SU-DHL-6 (cell line): ENCODE data around the gene FUCA1.

Experiments used
- H2AFZ ChIP-seq: fragments of 200-600 bp; sonication (generic); 2 replicates; pipeline ENCODE4 v1.6.1; 2014; ENCODE audit warnings: low read depth, mild to moderate bottlenecking, moderate library complexity, mixed read lengths, antibody characterized with exemption, low read length; ENCODE audit not compliant: severe bottlenecking
- H3F3A ChIP-seq: fragments of 200-600 bp; shearing (Covaris generic); 2 replicates; pipeline ENCODE4 v1.6.0; 2016; ENCODE audit warnings: antibody characterized with exemption, mild to moderate bottlenecking; ENCODE audit not compliant: insufficient read depth
- H3K27ac ChIP-seq: fragments of 200-600 bp; sonication (generic); 2 replicates; pipeline ENCODE4 v1.5.1; 2016; ENCODE audit warnings: low read depth, mild to moderate bottlenecking, low read length, moderate library complexity, mixed read lengths
- H3K27me3 ChIP-seq: fragments of 200-600 bp; sonication (generic), shearing (Covaris generic); 2 replicates; pipeline ENCODE4 v1.6.0; 2014; ENCODE audit warnings: mild to moderate bottlenecking, low read length
- H3K36me3 ChIP-seq: fragments of 200-600 bp; sonication (generic); 2 replicates; pipeline ENCODE4 v1.6.1; 2014; ENCODE audit warnings: mild to moderate bottlenecking, low read length, mixed read lengths
- H3K4me2 ChIP-seq: fragments of 300-600, 200-600 bp; shearing (Covaris generic), sonication (generic); 2 replicates; pipeline ENCODE4 v1.6.0; 2014; ENCODE audit warnings: low read length, low read depth, mild to moderate bottlenecking; ENCODE audit not compliant: poor library complexity, severe bottlenecking
- H3K4me3 ChIP-seq: fragments of 200-600 bp; sonication (generic); 2 replicates; pipeline ENCODE4 v1.5.1; 2014; ENCODE audit warnings: antibody characterized with exemption, low read length, mild to moderate bottlenecking, mixed read lengths; ENCODE audit not compliant: insufficient read depth, poor library complexity, severe bottlenecking
- H3K79me2 ChIP-seq: fragments of 200-600 bp; sonication (generic); 2 replicates; pipeline ENCODE4 v1.6.1; 2014; ENCODE audit warnings: mild to moderate bottlenecking, low read length, moderate library complexity; ENCODE audit not compliant: insufficient read depth
- H3K9ac ChIP-seq: fragments of 200-600 bp; sonication (generic); 2 replicates; pipeline ENCODE4 v1.7.0; 2014; ENCODE audit warnings: mild to moderate bottlenecking, low read length
- H3K9me2 ChIP-seq: fragments of 200-600 bp; sonication (generic); replicated peaks from 2 replicates; pipeline ENCODE4 v1.6.1; 2014; ENCODE audit warnings: low read length; ENCODE audit not compliant: insufficient read depth
- H3K9me3 ChIP-seq: fragments of 200-600 bp; sonication (generic); 2 replicates; pipeline ENCODE4 v1.6.1; 2014; ENCODE audit warnings: low read length, mixed read lengths; ENCODE audit not compliant: insufficient read depth
- H4K20me1 ChIP-seq: fragments of 200-600 bp; sonication (generic); 2 replicates; pipeline ENCODE4 v1.6.1; 2014; ENCODE audit warnings: low read depth, mild to moderate bottlenecking, antibody characterized with exemption, low read length, moderate library complexity, mixed read lengths
- EZH2phosphoT487 ChIP-seq: fragments of 200-600 bp; sonication (generic), shearing (Covaris generic); conservative IDR thresholded peaks from 2 replicates; pipeline ENCODE4 v1.6.1; 2018; ENCODE audit warnings: mild to moderate bottlenecking, antibody characterized with exemption, low read length, moderate library complexity, mixed read lengths
- TF ChIP-seq, protein P1 (sequence below): fragments of 200-600 bp; sonication (generic); IDR thresholded peaks from one replicate; pipeline ENCODE4 v1.5.1; 2017; ENCODE audit warnings: antibody characterized with exemption, mild to moderate bottlenecking, low read length, moderate library complexity; ENCODE audit not compliant: insufficient read depth, poor library complexity, severe bottlenecking

Gene FUCA1

DNA sequence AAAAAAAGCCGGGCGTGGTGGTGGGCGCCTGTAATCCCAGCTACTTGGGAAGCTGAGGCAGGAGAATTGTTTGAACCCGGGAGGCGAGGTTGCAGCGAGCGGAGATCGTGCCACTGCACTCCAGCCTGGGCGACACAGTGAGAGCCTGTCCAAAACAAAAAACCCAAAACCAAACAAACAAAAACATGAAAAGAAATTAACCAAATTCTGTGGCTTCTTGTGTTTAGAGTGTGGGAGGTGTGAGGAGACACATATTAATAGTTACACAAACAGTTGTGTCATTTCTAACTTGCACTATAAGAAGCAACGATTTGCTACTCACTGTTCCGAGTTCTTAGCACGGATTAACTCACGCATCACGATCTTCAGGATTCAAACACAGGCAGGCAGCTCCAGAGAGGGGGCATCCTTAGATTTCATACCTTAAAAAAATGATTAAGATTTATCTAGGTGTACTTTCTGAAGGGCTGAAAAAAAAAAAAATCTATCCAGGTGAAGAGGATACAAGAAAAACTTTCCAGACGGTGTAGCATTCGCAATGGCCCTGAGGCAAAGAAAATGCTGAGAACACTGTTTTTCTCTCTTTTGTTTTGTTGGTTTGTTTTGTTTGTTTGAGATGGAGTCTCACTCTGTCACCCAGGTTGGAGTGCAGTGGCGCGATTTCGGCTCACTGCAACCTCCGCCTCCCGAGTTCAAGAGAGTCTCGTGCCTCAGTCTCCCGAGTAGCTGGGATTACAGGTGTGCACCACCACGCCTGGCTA, 42.1 kb downstream of the FUCA1 start:
- Histone ChIP-seq H3K4me3 (peak overlapping the region; percentile 74), H4K20me1 (no peaks in the 10 kb centered on the region), H3K4me2 (peak overlapping the region; percentile 88), H3K36me3 (no peaks in the 10 kb centered on the region), H3K27me3 (no peaks in the 10 kb centered on the region), H3K9ac (peak overlapping the region; percentile 78), H3K27ac (no peak overlapping the region), H3K9me2 (no peaks in the 10 kb centered on the region), H2AFZ (peak overlapping the region; percentile 75), H3F3A (peaks cover 9% of the 10 kb centered on the region; the same call in 1 of the 2 replicates), H3K9me3 (no peaks in the 10 kb centered on the region), H3K79me2 (no peaks in the 10 kb centered on the region)
- TF ChIP-seq, protein P1, sequence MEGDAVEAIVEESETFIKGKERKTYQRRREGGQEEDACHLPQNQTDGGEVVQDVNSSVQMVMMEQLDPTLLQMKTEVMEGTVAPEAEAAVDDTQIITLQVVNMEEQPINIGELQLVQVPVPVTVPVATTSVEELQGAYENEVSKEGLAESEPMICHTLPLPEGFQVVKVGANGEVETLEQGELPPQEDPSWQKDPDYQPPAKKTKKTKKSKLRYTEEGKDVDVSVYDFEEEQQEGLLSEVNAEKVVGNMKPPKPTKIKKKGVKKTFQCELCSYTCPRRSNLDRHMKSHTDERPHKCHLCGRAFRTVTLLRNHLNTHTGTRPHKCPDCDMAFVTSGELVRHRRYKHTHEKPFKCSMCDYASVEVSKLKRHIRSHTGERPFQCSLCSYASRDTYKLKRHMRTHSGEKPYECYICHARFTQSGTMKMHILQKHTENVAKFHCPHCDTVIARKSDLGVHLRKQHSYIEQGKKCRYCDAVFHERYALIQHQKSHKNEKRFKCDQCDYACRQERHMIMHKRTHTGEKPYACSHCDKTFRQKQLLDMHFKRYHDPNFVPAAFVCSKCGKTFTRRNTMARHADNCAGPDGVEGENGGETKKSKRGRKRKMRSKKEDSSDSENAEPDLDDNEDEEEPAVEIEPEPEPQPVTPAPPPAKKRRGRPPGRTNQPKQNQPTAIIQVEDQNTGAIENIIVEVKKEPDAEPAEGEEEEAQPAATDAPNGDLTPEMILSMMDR: no peak
- TF ChIP-seq EZH2phosphoT487: no peak

DNA sequence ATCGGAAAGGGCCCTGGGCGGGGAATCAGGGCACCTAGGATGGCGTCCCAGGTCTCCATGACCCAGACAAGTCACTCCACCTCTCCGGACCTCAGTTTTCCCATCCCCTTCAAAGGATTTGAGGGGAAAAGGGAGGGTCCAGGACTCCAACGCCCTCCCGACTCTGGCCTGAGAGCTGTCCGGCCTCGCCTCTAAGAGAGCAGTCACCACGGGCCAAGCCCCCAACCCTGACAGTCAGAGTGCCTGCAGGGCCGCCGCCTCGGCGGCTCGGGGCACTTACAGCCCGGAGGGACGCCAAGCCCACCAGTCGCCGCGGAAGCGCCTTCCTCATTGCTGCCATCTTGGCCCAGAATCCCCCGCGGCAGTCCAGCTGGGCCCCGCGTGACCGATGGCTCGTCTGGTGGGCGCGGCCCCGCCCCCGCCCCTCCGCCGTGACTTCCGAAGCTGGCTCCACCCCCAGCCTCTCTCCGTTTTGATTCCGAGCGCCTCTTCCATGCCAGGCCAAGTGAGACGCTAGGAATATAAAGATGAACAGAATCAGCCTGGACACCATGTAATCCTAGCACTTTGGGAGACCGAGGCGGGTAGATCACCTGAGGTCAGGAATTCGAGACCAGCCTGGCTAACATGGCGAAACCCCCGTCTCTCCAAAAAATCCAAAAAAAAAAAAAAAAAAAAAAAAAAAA, 42.9 kb downstream of the FUCA1 start, which contains the start of gene HMGCL:
TSS of gene HMGCL (minus strand) at position 354 of the 686 bp plus-strand sequence. CDS start at position 340, 14 bp downstream.
- Histone ChIP-seq H2AFZ (peak within 1 kb of the TSS; percentile 75), H3K9me2 (no peaks in the 10 kb centered on the region), H3K27me3 (no peaks in the 10 kb centered on the region), H3F3A (peaks cover 9% of the 10 kb centered on the region; the same call in 1 of the 2 replicates), H3K9ac (peak within 1 kb of the TSS; percentile 78), H3K79me2 (no peaks in the 10 kb centered on the region), H3K4me2 (peak within 1 kb of the TSS; percentile 88), H3K27ac (no peak within 1 kb of the TSS; the same call in 1 of the 2 replicates), H3K36me3 (no peaks in the 10 kb centered on the region), H4K20me1 (no peaks in the 10 kb centered on the region), H3K9me3 (no peaks in the 10 kb centered on the region), H3K4me3 (peak within 1 kb of the TSS; percentile 74)
- TF ChIP-seq EZH2phosphoT487: no peak
- TF ChIP-seq, protein P1: no peak

DNA sequence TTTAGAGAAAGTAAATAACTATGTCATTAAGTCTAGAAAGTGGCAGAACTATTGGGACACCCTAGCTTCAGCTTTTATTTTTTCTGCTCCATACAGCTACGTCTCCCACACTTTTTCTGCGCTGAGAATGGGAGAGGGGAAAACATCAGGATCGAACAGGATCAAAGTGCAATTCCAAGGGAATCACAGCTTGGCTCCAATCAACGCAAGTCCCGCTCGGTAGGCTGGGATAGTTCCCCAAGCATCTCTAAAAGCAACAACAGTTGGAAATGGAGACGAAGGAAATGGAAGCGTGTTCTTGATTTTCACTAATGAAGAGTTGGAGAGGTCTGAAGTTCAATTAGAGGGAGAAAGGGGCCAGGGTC, 43.4 kb downstream of the FUCA1 start:
- Histone ChIP-seq H3F3A (peaks cover 9% of the 10 kb centered on the region; the same call in 1 of the 2 replicates), H3K4me2 (peak overlapping the region; percentile 88), H3K79me2 (no peaks in the 10 kb centered on the region), H2AFZ (peak overlapping the region; percentile 75), H4K20me1 (no peaks in the 10 kb centered on the region), H3K4me3 (peak overlapping the region; percentile 74), H3K9ac (peak overlapping the region; percentile 78), H3K27ac (no peak overlapping the region), H3K27me3 (no peaks in the 10 kb centered on the region), H3K9me3 (no peaks in the 10 kb centered on the region), H3K9me2 (no peaks in the 10 kb centered on the region), H3K36me3 (no peaks in the 10 kb centered on the region)
- TF ChIP-seq, protein P1: no peak
- no peak for TF ChIP-seq EZH2phosphoT487
